ENCODE data around the gene NR5A2.

The NR5A2 gene

DNA sequence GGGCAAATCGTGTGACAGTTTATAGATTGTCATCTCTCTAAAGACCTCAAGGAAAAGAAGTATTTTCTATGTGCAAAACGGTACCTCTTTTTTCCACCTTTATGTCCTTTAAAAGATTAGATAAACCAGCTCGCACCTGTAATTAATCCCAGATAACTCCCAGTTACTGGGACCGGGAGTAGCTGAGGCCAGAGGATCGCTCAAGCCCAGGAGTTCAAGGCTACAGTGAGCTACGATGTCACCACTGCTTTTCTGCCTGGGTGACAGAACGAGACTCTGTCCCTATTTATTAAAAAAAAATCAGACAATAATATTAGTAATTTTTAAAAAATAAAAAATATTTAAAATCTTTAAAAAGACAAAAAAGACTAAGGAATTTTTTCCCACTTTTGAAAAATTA lies 141.4 kb downstream of the NR5A2 start:
- DNase-seq (ENCODE audit: low read depth, low spot score), result no peak
- ChIA-PET CTCF (interaction anchor here (1.3 kb wide), 1 partner anchor 11 kb away, joined by 4 read pairs; no protein-coding TSS in a partner anchor), POLR2A (no interaction called here)
- TF ChIP-seq, protein P1, sequence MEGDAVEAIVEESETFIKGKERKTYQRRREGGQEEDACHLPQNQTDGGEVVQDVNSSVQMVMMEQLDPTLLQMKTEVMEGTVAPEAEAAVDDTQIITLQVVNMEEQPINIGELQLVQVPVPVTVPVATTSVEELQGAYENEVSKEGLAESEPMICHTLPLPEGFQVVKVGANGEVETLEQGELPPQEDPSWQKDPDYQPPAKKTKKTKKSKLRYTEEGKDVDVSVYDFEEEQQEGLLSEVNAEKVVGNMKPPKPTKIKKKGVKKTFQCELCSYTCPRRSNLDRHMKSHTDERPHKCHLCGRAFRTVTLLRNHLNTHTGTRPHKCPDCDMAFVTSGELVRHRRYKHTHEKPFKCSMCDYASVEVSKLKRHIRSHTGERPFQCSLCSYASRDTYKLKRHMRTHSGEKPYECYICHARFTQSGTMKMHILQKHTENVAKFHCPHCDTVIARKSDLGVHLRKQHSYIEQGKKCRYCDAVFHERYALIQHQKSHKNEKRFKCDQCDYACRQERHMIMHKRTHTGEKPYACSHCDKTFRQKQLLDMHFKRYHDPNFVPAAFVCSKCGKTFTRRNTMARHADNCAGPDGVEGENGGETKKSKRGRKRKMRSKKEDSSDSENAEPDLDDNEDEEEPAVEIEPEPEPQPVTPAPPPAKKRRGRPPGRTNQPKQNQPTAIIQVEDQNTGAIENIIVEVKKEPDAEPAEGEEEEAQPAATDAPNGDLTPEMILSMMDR (IDR thresholded peaks at IDR 0.05; ENCODE audit: insufficient read depth, low read length, missing control alignments), result no peak
- no peak overlapping the region for H3K4me3 ChIP-seq (ENCODE audit: low read depth, low read length)

DNA sequence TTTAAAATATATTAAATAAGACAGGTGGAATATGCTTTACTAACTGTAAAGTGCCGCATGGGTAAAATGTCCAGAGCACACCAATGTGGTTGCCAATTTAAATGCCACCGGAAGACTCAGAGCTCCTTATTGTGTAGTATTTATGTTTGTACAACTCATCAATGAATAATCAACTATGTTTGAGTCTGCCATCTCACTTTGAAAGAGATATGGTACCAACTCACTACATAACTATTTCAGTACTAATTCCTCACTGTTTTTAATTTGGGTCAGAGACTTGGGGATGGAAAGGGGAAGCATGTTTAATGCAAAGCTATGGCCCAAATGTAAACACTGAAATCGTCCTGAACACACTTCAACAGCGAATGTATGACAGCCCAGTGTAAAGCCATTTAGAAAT lies 144.8 kb downstream of the NR5A2 start:
- TF ChIP-seq, protein P1 (IDR thresholded peaks at IDR 0.05; ENCODE audit: insufficient read depth, low read length, missing control alignments), result no peak
- no peak for DNase-seq (ENCODE audit: low read depth, low spot score)
- ChIA-PET POLR2A (no interaction called here), CTCF (interaction anchor here (1.0 kb wide), 1 partner anchor 12 kb away, joined by 3 read pairs; no protein-coding TSS in a partner anchor)
- no peak overlapping the region for H3K4me3 ChIP-seq (ENCODE audit: low read depth, low read length)

DNA sequence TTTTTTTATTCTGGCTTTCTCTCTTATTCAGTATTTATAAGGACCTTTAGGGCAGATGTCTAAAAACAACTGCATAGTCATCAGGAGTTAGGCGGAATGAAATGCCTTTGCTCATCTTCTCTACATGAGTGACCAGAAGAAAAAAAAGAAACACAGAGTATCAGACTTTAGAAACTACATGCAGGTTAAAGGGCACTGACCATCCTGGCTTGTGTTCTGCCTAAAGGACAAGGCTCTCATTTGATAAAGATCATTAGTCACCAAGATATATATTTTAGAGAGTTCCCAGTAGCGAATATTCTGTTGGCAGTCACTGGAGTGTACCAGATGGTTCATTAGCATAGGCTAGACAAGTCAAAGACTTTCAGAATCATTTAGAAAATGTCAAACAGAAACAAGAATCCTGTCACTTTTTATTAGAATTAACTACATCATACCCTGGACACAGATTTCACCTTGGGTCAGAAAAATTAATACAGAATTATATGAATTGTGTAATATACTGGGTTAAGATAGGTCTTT lies 145.6 kb downstream of the NR5A2 start:
- ChIA-PET CTCF (interaction anchor here (0.6 kb wide), 1 partner anchor 119 kb away, joined by 3 read pairs; no protein-coding TSS in a partner anchor), POLR2A (no interaction called here)
- no peak overlapping the region for H3K4me3 ChIP-seq (ENCODE audit: low read depth, low read length)
- DNase-seq (ENCODE audit: low read depth, low spot score), result no peak
- TF ChIP-seq, protein P1 (IDR thresholded peaks at IDR 0.05; ENCODE audit: insufficient read depth, low read length, missing control alignments), result no peak

DNA sequence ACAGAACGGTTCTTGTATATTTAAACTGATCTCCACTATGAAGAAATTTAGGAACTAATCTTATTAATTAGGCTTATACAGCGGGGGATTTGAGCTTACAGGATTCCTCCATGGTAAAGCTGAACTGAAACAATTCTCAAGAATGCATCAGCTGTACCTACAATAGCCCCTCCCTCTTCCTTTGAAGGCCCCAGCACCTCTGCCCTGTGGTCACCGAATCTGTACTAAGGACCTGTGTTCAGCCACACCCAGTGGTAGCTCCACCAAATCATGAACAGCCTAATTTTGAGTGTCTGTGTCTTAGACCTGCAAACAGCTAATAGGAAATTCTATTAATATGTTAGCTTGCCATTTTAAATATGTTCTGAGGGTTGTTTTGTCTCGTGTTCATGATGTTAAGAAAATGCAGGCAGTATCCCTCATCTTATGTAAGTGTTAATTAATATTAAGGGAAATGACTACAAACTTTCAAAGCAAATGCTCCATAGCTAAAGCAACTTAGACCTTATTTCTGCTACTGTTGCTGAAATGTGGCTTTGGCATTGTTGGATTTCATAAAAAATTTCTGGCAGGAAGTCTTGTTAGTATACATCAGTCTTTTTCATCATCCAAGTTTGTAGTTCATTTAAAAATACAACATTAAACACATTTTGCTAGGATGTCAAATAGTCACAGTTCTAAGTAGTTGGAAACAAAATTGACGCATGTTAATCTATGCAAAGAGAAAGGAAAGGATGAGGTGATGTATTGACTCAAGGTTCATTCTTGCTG lies 147.2 kb downstream of the NR5A2 start:
- no peak for DNase-seq (ENCODE audit: low read depth, low spot score)
- no peak overlapping the region for H3K4me3 ChIP-seq (ENCODE audit: low read depth, low read length)
- CTCF ChIA-PET, result no interaction called here
- POLR2A ChIA-PET, result no interaction called here
- TF ChIP-seq, protein P1 (IDR thresholded peaks at IDR 0.05; ENCODE audit: insufficient read depth, low read length, missing control alignments), result no peak

DNA sequence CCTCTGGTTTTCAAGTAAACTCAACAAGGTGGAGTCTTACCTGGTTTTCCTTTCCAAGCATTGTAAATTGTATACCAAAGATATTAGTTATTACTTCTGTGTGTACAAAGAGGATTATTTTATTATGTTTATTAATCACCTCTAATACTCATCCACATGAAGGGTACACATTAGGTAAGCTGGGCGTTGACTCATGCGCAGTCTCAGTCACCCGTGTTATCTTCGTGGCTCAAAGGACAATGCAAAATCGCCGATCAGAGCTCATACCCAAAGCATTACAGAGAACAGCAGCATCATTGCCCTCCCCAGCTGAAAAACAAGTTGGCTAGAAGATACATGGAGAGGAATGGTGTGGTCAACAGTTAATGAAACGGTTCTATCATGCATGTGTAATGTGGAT lies 148.7 kb downstream of the NR5A2 start:
- H3K4me3 ChIP-seq (ENCODE audit: low read depth, low read length), result no peak overlapping the region
- ChIA-PET POLR2A (no interaction called here), CTCF (interaction anchor here (1.0 to 1.5 kb wide), 2 partner anchors 35 to 37 kb away, joined by 4 read pairs; no protein-coding TSS in a partner anchor)
- no peak for DNase-seq (ENCODE audit: low read depth, low spot score)
- TF ChIP-seq, protein P1 (IDR thresholded peaks at IDR 0.05; ENCODE audit: insufficient read depth, low read length, missing control alignments), result no peak

DNA sequence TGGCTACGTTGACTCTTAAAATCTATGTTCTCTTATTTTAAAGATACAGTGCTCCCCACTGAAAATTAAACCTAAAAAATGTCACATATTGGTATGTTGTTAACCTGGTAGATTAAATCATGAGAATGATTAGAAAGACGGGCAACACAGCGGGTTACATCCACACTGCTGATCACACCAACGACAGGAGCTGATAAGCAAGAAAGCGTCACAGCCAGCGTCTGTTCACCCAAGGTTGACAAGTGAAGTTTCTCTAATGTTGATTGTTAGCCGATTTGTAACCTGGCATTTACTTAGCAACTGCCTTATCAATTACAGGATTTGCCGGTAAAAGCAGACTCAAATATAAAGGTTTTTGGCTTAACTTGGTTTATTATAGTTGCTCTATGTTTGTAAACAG lies 149.3 kb downstream of the NR5A2 start:
- ChIA-PET CTCF (interaction anchor here (1.0 to 1.5 kb wide), 2 partner anchors 35 to 38 kb away, joined by 4 read pairs; no protein-coding TSS in a partner anchor), POLR2A (no interaction called here)
- no peak overlapping the region for H3K4me3 ChIP-seq (ENCODE audit: low read depth, low read length)
- TF ChIP-seq, protein P1 (IDR thresholded peaks at IDR 0.05; ENCODE audit: insufficient read depth, low read length, missing control alignments), result no peak
- DNase-seq (ENCODE audit: low read depth, low spot score), result no peak

All from AG04449 (cell line).